22Rv1 (cell line): Measurements from ENCODE around the gene KCNAB3.

ENCODE experiments used
- ZFX ChIP-seq: fragments of 450-650 bp; IDR thresholded peaks from 2 replicates; pipeline ENCODE4 v1.6.1; 2017; ENCODE audit warnings: antibody characterized with exemption, borderline replicate concordance
- TF ChIP-seq, protein P1 (sequence below): fragments of 450-650 bp; IDR thresholded peaks from 2 replicates; pipeline ENCODE4 v1.5.1; 2017; ENCODE audit warnings: mild to moderate bottlenecking

DNA sequence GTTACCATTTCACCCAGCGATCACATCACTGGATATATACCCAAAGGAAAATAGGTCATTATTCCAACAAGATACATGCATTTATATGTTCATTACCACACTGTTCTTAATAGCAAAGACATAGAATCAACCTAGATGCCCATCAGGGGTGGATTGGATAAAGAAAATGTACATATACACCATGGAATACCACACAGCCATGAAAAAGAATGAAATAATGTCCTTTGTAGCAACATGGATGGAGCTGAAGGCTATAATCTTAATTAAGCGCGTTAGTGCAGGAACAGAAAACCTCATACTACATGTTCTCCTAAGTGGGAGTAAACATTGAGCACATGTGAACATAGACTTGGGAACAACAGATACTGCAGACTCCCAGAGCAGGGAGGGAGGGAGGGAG, 20.9 kb upstream of the KCNAB3 start:
- TF ChIP-seq, protein P1, sequence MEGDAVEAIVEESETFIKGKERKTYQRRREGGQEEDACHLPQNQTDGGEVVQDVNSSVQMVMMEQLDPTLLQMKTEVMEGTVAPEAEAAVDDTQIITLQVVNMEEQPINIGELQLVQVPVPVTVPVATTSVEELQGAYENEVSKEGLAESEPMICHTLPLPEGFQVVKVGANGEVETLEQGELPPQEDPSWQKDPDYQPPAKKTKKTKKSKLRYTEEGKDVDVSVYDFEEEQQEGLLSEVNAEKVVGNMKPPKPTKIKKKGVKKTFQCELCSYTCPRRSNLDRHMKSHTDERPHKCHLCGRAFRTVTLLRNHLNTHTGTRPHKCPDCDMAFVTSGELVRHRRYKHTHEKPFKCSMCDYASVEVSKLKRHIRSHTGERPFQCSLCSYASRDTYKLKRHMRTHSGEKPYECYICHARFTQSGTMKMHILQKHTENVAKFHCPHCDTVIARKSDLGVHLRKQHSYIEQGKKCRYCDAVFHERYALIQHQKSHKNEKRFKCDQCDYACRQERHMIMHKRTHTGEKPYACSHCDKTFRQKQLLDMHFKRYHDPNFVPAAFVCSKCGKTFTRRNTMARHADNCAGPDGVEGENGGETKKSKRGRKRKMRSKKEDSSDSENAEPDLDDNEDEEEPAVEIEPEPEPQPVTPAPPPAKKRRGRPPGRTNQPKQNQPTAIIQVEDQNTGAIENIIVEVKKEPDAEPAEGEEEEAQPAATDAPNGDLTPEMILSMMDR = no peak
- TF ChIP-seq ZFX = no peak
